ENCODE measurements around the gene CDH18.

DNA sequence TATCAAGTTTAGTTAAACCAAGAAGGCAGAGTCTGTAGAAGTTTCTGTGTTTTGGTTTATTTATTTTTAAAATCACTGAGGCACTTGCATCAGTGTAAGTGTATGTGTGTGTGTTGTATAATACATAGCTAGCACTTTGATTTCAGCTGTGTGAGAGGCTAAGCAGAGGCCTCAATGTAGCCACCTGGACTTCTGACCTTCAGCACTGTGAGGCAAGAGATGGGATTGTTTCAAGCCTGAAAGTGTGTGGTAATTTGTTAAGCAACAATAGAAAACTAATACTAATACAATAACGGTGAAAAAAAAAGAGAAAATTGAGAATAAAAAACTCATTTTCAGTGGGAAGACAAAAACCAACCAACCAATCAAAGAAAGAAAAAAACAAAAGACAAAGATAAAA lies 327.3 kb downstream of the CDH18 start:
- TF ChIP-seq, protein P1, sequence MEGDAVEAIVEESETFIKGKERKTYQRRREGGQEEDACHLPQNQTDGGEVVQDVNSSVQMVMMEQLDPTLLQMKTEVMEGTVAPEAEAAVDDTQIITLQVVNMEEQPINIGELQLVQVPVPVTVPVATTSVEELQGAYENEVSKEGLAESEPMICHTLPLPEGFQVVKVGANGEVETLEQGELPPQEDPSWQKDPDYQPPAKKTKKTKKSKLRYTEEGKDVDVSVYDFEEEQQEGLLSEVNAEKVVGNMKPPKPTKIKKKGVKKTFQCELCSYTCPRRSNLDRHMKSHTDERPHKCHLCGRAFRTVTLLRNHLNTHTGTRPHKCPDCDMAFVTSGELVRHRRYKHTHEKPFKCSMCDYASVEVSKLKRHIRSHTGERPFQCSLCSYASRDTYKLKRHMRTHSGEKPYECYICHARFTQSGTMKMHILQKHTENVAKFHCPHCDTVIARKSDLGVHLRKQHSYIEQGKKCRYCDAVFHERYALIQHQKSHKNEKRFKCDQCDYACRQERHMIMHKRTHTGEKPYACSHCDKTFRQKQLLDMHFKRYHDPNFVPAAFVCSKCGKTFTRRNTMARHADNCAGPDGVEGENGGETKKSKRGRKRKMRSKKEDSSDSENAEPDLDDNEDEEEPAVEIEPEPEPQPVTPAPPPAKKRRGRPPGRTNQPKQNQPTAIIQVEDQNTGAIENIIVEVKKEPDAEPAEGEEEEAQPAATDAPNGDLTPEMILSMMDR (CRISPR knock-in tag; IDR thresholded peaks at IDR 0.05): no peak
- no peak for TF ChIP-seq POLR2AphosphoS2 (IDR thresholded peaks at IDR 0.05; ENCODE audit: low read depth, low read length)
- no peak for TF ChIP-seq POLR2A (IDR thresholded peaks at IDR 0.05; ENCODE audit: insufficient read depth in 1 of 2, low read depth in 2 of 2, low read length in 2 of 2)
- TF ChIP-seq POLR2AphosphoS5 (IDR thresholded peaks at IDR 0.05; ENCODE audit: low read depth, low read length): no peak
- TF ChIP-seq, protein P2, sequence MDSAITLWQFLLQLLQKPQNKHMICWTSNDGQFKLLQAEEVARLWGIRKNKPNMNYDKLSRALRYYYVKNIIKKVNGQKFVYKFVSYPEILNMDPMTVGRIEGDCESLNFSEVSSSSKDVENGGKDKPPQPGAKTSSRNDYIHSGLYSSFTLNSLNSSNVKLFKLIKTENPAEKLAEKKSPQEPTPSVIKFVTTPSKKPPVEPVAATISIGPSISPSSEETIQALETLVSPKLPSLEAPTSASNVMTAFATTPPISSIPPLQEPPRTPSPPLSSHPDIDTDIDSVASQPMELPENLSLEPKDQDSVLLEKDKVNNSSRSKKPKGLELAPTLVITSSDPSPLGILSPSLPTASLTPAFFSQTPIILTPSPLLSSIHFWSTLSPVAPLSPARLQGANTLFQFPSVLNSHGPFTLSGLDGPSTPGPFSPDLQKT (CRISPR knock-in tag; IDR thresholded peaks at IDR 0.05; ENCODE audit: borderline replicate concordance): no peak
